ENCODE data around the gene MMRN2. TPM values are rescaled to one million over a fixed set of nuclear protein-coding genes. Genes with fewer than 3 reads are reported as not detected.
A peak's percentile ranks its signal among the peaks of the same experiment; 100 is the strongest.
"Not testable (repeated sequence)": the region's sequence is repeated elsewhere in the genome, so short reads cannot be mapped to it uniquely, and the experiment has no call there.

Gene MMRN2
- total RNA-seq, 1 donor from 2014 or later = 86.3 TPM

- H3K4me3 ChIP-seq = no peak overlapping the region
- TF ChIP-seq CTCF (IDR thresholded peaks at IDR 0.05) = no peak
- peaks cover 3% of the 10 kb centered on the region for H3K4me1 ChIP-seq
- no peaks in the 10 kb centered on the region for H3K9me3 ChIP-seq
- intact Hi-C loops (cut with DNase I) = no loop called here
- no peaks in the 10 kb centered on the region for H3K36me3 ChIP-seq
- no peak for ATAC-seq
- DNase-seq = peak; percentile 6
- H3K27me3 ChIP-seq = no peaks in the 10 kb centered on the region
- no peak overlapping the region for H3K27ac ChIP-seq
Measured at GRCh38 chr10:86950349-86950748, 7.1 kb downstream of the MMRN2 start.

GRCh38 chr10:86947806-86948205 lies 9.6 kb downstream of the MMRN2 start:
- H3K4me3 ChIP-seq; DNase-seq; H3K9me3 ChIP-seq; H3K27me3 ChIP-seq; H3K27ac ChIP-seq; ATAC-seq; H3K4me1 ChIP-seq; H3K36me3 ChIP-seq; intact Hi-C loops (cut with DNase I): not testable (repeated sequence)

- TF ChIP-seq CTCF (IDR thresholded peaks at IDR 0.05) = no peak
- Histone ChIP-seq H3K36me3 (no peaks in the 10 kb centered on the region), H3K27me3 (no peaks in the 10 kb centered on the region), H3K27ac (no peak overlapping the region), H3K9me3 (no peaks in the 10 kb centered on the region), H3K4me3 (no peak overlapping the region), H3K4me1 (no peaks in the 10 kb centered on the region)
- no peak for ATAC-seq
- intact Hi-C loops (cut with DNase I) = no loop called here
- DNase-seq = peak; percentile 67
Measured at GRCh38 chr10:86946213-86947155, 10.9 kb downstream of the MMRN2 start.

- DNase-seq (peak; percentile 51), ATAC-seq (no peak)
- H3K27me3 ChIP-seq = no peaks in the 10 kb centered on the region
- no peaks in the 10 kb centered on the region for H3K9me3 ChIP-seq
- no peaks in the 10 kb centered on the region for H3K4me1 ChIP-seq
- peak; percentile 12 for TF ChIP-seq CTCF (IDR thresholded peaks at IDR 0.05)
- intact Hi-C loops (cut with DNase I) = no loop called here
- no peaks in the 10 kb centered on the region for H3K36me3 ChIP-seq
- no peak overlapping the region for H3K27ac ChIP-seq
- no peak overlapping the region for H3K4me3 ChIP-seq
Measured at GRCh38 chr10:86945361-86946212, 11.8 kb downstream of the MMRN2 start.

GRCh38 chr10:86944907-86945306 lies 12.5 kb downstream of the MMRN2 start:
- Histone ChIP-seq H3K36me3 (no peaks in the 10 kb centered on the region), H3K4me3 (no peak overlapping the region), H3K4me1 (no peaks in the 10 kb centered on the region), H3K27me3 (no peaks in the 10 kb centered on the region), H3K27ac (no peak overlapping the region), H3K9me3 (no peaks in the 10 kb centered on the region)
- TF ChIP-seq CTCF (IDR thresholded peaks at IDR 0.05) = no peak
- ATAC-seq = no peak
- DNase-seq = peak; percentile 38
- intact Hi-C loops (cut with DNase I) = no loop called here

GRCh38 chr10:86944471-86944870 lies 12.9 kb downstream of the MMRN2 start:
- no peak for ATAC-seq
- Histone ChIP-seq H3K27me3 (no peaks in the 10 kb centered on the region), H3K36me3 (no peaks in the 10 kb centered on the region), H3K4me3 (no peak overlapping the region), H3K9me3 (no peaks in the 10 kb centered on the region), H3K27ac (no peak overlapping the region), H3K4me1 (no peaks in the 10 kb centered on the region)
- no peak for DNase-seq
- intact Hi-C loops (cut with DNase I) = no loop called here
- no peak for TF ChIP-seq CTCF (IDR thresholded peaks at IDR 0.05)
